HG02970 (cell line): ENCODE data around the gene NCSTN.

Experiments used
- ATAC-seq: cut with Tn5 transposase; IDR thresholded peaks from one replicate; pipeline ENCODE4 v1.9.1; 2021; ENCODE audit warnings: mild to moderate bottlenecking, moderate library complexity, moderate number of reproducible peaks; ENCODE audit not compliant: unreplicated experiment, low FRiP score

The NCSTN gene

GRCh38 chr1:160346958-160347357, 3.8 kb downstream of the NCSTN start:
- no peak for ATAC-seq

GRCh38 chr1:160351629-160352028, 8.4 kb downstream of the NCSTN start:
- ATAC-seq: no peak

- ATAC-seq: no peak
Observed at GRCh38 chr1:160352555-160352954, 9.4 kb downstream of the NCSTN start.

GRCh38 chr1:160353223-160353622, 10.0 kb downstream of the NCSTN start:
- no peak for ATAC-seq

GRCh38 chr1:160354388-160354985, 11.3 kb downstream of the NCSTN start:
- no peak for ATAC-seq

GRCh38 chr1:160357286-160358002, 14.3 kb downstream of the NCSTN start:
- ATAC-seq: no peak

- ATAC-seq: no peak
Observed at GRCh38 chr1:160358073-160358472, 14.9 kb downstream of the NCSTN start.

GRCh38 chr1:160359559-160360226, 16.5 kb downstream of the NCSTN start:
- ATAC-seq: no peak

GRCh38 chr1:160360227-160360695, 17.1 kb downstream of the NCSTN start:
- ATAC-seq: no peak

- no peak for ATAC-seq
Observed at GRCh38 chr1:160361199-160361598, 18.0 kb downstream of the NCSTN start.

GRCh38 chr1:160361814-160362167, 18.6 kb downstream of the NCSTN start:
- ATAC-seq: no peak

- no peak for ATAC-seq
Observed at GRCh38 chr1:160362168-160362957, 19.2 kb downstream of the NCSTN start.

- ATAC-seq: no peak
Observed at GRCh38 chr1:160363010-160363409, 19.8 kb downstream of the NCSTN start.

- no peak for ATAC-seq
Observed at GRCh38 chr1:160363951-160364735, 21.0 kb downstream of the NCSTN start.

- no peak for ATAC-seq
Observed at GRCh38 chr1:160365325-160365724, 22.1 kb downstream of the NCSTN start.

- ATAC-seq: no peak
Observed at GRCh38 chr1:160366731-160367515, 23.7 kb downstream of the NCSTN start, which contains the start of gene NHLH1. NHLH1 (plus strand) TSS chr1:160367071; CDS start chr1:160370732, 3,661 bp downstream.

GRCh38 chr1:160367516-160367900, 24.3 kb downstream of the NCSTN start:
- ATAC-seq: no peak

- no peak for ATAC-seq
Observed at GRCh38 chr1:160367934-160368923, 25.0 kb downstream of the NCSTN start.
